Glutamatergic neuron (in vitro differentiated cells): ENCODE measurements around the gene RPL28. TPM values are rescaled to one million over a fixed set of nuclear protein-coding genes. Genes with fewer than 3 reads are reported as not detected.

ENCODE experiments used
- DNase-seq: peaks from one replicate; pipeline ENCODE4 v3.0.0; 2022
- H3K27ac Mint-ChIP-seq: one replicate; pipeline ENCODE4 v1.8.0; 2020; ENCODE audit warnings: mild to moderate bottlenecking, mixed read lengths, inconsistent platforms; ENCODE audit not compliant: unreplicated experiment
- H3K27me3 Mint-ChIP-seq: one replicate; pipeline ENCODE4 v1.8.0; 2020; ENCODE audit warnings: mild to moderate bottlenecking, moderate library complexity, mixed read lengths, inconsistent platforms; ENCODE audit not compliant: unreplicated experiment
- H3K36me3 Mint-ChIP-seq: one replicate; pipeline ENCODE4 v1.8.0; 2020; ENCODE audit warnings: mild to moderate bottlenecking, mixed read lengths, inconsistent platforms; ENCODE audit not compliant: unreplicated experiment
- H3K4me1 Mint-ChIP-seq: one replicate; pipeline ENCODE4 v1.8.0; 2020; ENCODE audit warnings: mild to moderate bottlenecking, low read depth, mixed read lengths, inconsistent platforms; ENCODE audit not compliant: unreplicated experiment
- H3K4me3 Mint-ChIP-seq: one replicate; pipeline ENCODE4 v1.8.0; 2020; ENCODE audit warnings: mild to moderate bottlenecking, mixed read lengths, inconsistent platforms; ENCODE audit not compliant: unreplicated experiment
- H3K9me3 Mint-ChIP-seq: one replicate; pipeline ENCODE4 v1.8.0; 2020; ENCODE audit warnings: mild to moderate bottlenecking, moderate library complexity, mixed read lengths, inconsistent platforms; ENCODE audit not compliant: unreplicated experiment
- total RNA-seq: library from RNA; stranded (reverse); fragmentation: NEBNext Ultra II Directional; extraction: Animal tissue kit (Norgen Biotek cat#: 25700); gene quantifications from one replicate; pipeline ENCODE4 v1.2.1, GENCODE V29; 2021; ENCODE audit not compliant: unreplicated experiment
- TF ChIP-seq, protein P1 (sequence below): fragments of 200-600 bp; sonication (generic); IDR thresholded peaks from one replicate; pipeline ENCODE4 v1.5.0; 2021; ENCODE audit not compliant: partially characterized antibody, unreplicated experiment

RPL28 gene
- total RNA-seq, 1 donor from 2014 or later: 1,087 TPM

DNA sequence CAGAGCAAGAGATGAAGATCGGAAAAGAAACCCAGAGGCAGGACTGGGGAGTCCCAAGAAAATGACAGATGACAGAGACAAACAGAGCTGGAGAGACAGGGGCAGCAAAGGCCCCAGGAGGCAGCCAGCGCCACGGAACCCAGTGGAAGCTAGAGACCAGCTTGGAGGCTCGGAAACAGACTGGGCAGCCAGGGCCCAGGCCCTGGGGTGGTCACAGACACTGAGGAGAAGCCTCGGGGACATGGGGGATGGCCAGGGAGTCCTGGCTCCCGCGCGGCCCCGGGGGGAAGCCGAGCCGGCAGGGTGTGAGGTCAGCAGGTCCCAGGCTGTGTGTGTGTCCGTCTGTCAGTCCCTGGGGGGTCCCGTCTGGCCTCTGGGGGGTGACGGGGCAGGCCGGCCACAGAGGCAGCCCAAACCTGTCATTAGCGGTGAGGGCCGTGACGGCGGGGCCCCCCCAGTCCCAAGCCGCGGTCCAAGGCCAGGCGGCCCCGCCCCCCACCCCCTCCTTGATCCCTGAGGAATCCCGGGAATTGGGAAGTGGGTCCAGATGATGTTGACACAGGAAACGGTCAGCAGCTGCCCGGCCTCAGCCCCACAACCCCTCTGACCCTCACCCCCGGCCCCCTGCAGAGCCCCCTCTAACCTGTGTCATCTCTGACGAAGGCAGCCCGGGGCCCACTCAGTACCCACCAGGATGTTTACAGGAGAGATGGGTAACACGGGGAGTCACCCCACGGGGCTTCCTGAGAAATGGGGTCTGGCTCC lies 11.6 kb upstream of the RPL28 start:
- H3K27ac Mint-ChIP-seq: peak overlapping the region; percentile 90
- TF ChIP-seq, protein P1, sequence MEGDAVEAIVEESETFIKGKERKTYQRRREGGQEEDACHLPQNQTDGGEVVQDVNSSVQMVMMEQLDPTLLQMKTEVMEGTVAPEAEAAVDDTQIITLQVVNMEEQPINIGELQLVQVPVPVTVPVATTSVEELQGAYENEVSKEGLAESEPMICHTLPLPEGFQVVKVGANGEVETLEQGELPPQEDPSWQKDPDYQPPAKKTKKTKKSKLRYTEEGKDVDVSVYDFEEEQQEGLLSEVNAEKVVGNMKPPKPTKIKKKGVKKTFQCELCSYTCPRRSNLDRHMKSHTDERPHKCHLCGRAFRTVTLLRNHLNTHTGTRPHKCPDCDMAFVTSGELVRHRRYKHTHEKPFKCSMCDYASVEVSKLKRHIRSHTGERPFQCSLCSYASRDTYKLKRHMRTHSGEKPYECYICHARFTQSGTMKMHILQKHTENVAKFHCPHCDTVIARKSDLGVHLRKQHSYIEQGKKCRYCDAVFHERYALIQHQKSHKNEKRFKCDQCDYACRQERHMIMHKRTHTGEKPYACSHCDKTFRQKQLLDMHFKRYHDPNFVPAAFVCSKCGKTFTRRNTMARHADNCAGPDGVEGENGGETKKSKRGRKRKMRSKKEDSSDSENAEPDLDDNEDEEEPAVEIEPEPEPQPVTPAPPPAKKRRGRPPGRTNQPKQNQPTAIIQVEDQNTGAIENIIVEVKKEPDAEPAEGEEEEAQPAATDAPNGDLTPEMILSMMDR: no peak
- H3K4me3 Mint-ChIP-seq: peak overlapping the region; percentile 83
- H3K36me3 Mint-ChIP-seq: no peaks in the 10 kb centered on the region
- H3K27me3 Mint-ChIP-seq: peaks cover 13% of the 10 kb centered on the region
- peaks cover 23% of the 10 kb centered on the region for H3K4me1 Mint-ChIP-seq
- DNase-seq: peak; percentile 67
- H3K9me3 Mint-ChIP-seq: peaks cover 15% of the 10 kb centered on the region

DNA sequence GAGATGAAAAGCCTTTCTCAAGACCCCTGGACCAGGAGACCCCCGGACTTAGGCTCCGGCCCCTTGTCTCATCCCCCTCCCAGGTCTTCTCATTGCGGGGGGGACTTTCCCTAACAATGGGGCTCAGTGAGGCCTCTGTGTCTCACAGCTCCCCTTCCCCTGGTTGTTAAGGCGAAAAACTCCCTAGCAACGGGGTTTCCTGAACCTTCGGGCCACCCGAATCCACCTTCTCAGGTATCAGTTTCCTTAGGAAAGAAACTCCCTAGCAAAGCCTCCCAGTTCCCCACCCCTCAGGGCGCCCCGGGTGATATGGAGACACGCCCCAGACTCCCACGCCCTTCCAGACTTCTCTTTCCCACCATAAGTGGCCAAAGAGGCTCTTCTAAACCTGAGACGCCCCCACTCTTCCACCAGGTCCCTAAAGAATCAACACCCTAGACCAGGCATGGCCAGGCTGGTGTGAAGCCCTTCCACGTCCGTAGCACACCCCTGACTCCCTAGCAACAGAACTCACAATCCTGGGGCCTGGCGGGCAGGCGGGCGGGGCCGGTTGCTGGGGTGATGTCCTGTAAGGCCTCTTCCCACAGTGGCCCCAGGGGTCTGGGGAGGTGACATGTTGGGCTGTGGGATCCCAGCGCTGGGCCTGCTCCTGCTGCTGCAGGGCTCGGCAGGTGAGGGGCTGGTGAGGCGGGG lies 9.3 kb upstream of the RPL28 start, which contains the start of gene TMEM190:
Gene TMEM190, plus strand, starts transcription at position 586 of the 693 bp plus-strand sequence. Its CDS starts 28 bp downstream, at position 614.
- TF ChIP-seq, protein P1: no peak
- Mint-ChIP-seq H3K27me3 (peaks cover 15% of the 10 kb centered on the region), H3K27ac (peak within 1 kb of the TSS; percentile 93), H3K4me1 (peaks cover 21% of the 10 kb centered on the region), H3K4me3 (peak within 1 kb of the TSS; percentile 77), H3K9me3 (peaks cover 18% of the 10 kb centered on the region), H3K36me3 (no peaks in the 10 kb centered on the region)
- DNase-seq: no peak

DNA sequence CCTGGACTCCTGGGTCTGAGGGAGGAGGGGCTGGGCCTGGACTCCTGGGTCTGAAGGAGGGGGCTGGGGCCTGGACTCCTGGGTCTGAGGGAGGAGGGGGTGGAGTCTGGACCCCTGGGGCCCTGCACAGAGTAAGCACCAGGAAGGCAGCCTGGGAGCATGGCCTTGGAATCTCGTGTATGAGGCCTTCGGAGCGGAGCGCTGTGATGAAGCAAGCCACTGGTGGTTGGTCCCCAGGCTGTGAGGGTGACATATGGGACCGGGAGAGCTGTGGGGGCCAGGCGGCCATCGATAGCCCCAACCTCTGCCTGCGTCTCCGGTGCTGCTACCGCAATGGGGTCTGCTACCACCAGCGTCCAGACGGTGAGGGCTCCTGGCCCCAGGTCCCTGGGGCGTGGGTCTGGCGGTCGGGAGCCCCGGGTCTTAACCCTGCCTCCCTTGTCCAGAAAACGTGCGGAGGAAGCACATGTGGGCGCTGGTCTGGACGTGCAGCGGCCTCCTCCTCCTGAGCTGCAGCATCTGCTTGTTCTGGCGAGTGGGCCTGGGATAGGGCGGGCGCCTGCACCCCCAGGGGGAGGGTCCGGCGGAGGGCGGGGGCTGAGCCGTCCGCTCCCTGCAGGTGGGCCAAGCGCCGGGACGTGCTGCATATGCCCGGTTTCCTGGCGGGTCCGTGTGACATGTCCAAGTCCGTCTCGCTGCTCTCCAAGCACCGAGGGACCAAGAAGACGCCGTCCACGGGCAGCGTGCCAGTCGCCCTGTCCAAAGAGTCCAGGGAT lies 8.2 kb upstream of the RPL28 start:
- H3K27me3 Mint-ChIP-seq: peaks cover 20% of the 10 kb centered on the region
- peak overlapping the region; percentile 93 for H3K27ac Mint-ChIP-seq
- peak overlapping the region; percentile 63 for H3K4me3 Mint-ChIP-seq
- DNase-seq: peak; percentile 77
- H3K4me1 Mint-ChIP-seq: peaks cover 16% of the 10 kb centered on the region
- TF ChIP-seq, protein P1: no peak
- no peaks in the 10 kb centered on the region for H3K36me3 Mint-ChIP-seq
- peaks cover 18% of the 10 kb centered on the region for H3K9me3 Mint-ChIP-seq

DNA sequence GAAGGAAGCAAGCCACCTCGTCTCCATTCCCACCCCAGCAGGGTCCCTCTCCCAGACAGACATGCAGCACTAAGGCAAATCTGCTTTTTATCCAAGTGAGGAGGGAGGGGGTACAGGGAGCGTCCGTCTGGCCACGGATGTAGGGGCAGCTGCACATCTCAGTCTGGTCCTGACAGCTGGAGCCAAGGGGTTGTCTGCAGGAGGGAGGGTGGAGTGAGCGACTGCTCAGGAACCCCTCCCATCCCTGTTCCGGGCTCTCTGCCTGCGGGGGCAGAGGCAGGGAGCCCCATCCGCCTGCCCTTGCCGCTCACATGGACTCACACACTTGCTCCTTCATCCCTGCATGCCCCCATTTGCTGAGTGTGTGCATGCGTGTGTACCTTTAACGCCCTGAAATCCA lies 6.6 kb upstream of the RPL28 start:
- Mint-ChIP-seq H3K27me3 (peaks cover 19% of the 10 kb centered on the region), H3K27ac (peak overlapping the region; percentile 98), H3K9me3 (peaks cover 18% of the 10 kb centered on the region), H3K4me1 (peaks cover 11% of the 10 kb centered on the region), H3K36me3 (no peaks in the 10 kb centered on the region), H3K4me3 (peak overlapping the region; percentile 72)
- DNase-seq: peak; percentile 71
- TF ChIP-seq, protein P1: no peak
